ENCODE data around the gene SF3A2. TPM values are rescaled to one million over a fixed set of nuclear protein-coding genes. Genes with fewer than 3 reads are reported as not detected.

The SF3A2 gene
- total and polyA plus RNA-seq, 2 donors (not counting 3 experiments of a cell fraction or from before 2014, with no cell fraction given): 21.5 to 164 TPM

DNA sequence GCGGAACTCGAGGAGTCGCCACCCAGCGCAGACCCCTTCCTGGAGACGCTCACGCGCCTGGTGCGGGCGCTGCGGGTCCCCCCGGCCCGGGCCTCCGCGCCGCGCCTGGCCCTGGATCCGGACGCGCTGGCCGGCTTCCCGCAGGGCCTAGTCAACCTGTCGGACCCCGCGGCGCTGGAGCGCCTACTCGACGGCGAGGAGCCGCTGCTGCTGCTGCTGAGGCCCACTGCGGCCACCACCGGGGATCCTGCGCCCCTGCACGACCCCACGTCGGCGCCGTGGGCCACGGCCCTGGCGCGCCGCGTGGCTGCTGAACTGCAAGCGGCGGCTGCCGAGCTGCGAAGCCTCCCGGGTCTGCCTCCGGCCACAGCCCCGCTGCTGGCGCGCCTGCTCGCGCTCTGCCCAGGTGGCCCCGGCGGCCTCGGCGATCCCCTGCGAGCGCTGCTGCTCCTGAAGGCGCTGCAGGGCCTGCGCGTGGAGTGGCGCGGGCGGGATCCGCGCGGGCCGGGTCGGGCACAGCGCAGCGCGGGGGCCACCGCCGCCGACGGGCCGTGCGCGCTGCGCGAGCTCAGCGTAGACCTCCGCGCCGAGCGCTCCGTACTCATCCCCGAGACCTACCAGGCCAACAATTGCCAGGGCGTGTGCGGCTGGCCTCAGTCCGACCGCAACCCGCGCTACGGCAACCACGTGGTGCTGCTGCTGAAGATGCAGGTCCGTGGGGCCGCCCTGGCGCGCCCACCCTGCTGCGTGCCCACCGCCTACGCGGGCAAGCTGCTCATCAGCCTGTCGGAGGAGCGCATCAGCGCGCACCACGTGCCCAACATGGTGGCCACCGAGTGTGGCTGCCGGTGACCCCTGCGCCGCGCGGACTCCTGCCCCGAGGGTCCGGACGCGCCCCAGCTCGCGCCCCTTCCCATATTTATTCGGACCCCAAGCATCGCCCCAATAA, 14.8 kb downstream of the SF3A2 start:
- no peak overlapping the region for H3K4me2 ChIP-seq (ENCODE audit: insufficient read depth, low read length)
- no peaks in the 10 kb centered on the region for H4K20me1 ChIP-seq (replicated peaks; ENCODE audit: control insufficient read depth, extremely low read depth, insufficient read depth, low read length)
- no TSS peak for BruUV-seq (replicated peaks)
- TF ChIP-seq EZH2 (IDR thresholded peaks at IDR 0.05; ENCODE audit: borderline replicate concordance, low read depth, low read length, severe bottlenecking): peak; percentile 84
- TF ChIP-seq, protein P1, sequence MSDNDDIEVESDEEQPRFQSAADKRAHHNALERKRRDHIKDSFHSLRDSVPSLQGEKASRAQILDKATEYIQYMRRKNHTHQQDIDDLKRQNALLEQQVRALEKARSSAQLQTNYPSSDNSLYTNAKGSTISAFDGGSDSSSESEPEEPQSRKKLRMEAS (IDR thresholded peaks at IDR 0.05; ENCODE audit: insufficient read depth, insufficient read length): no peak
- peaks cover 9 to 17% of the 10 kb centered on the region in 2 experiments for H3K36me3 ChIP-seq (ENCODE audit: control insufficient read depth in 2 of 2, extremely low read depth in 1 of 2, insufficient read depth in 2 of 2, low read length in 2 of 2)
- intact Hi-C loops (cut with micrococcal nuclease): no loop called here
- H3K9ac ChIP-seq (replicated peaks; ENCODE audit: extremely low read depth, insufficient read depth, low read length): no peak overlapping the region
- ChIA-PET CTCF (interaction anchor here (1.1 to 2.8 kb wide), 4 partner anchors 9 to 95 kb away, joined by 4 to 15 read pairs (median 6); no protein-coding TSS in a partner anchor), POLR2A (no interaction called here)
- FAIRE-seq: no peak
- no peaks in the 10 kb centered on the region for H3K9me1 ChIP-seq (replicated peaks; ENCODE audit: control insufficient read depth, extremely low read depth, insufficient read depth, low read length)
- H3K4me3 ChIP-seq (replicated peaks in 1 of 3; ENCODE audit: insufficient read depth in 1 of 3, low read depth in 1 of 3, low read length in 3 of 3): no peak overlapping the region
- no peak overlapping the region for H3K27ac ChIP-seq (ENCODE audit: insufficient read depth, low read depth, low read length)
- H3K9me3 ChIP-seq (replicated peaks; ENCODE audit: control insufficient read depth, insufficient read depth, low read length): no peaks in the 10 kb centered on the region
- no peak overlapping the region for H2AFZ ChIP-seq (ENCODE audit: low read depth, low read length)
- DNase-seq (ENCODE audit: low read depth, low spot score): no peak
- no peaks in the 10 kb centered on the region for H3K79me2 ChIP-seq (ENCODE audit: control insufficient read depth, insufficient read depth, low read length)
- dilution Hi-C loops (cut with MboI; ENCODE audit: extremely low pct_ligation_motif_present, low sequenced_read_pairs): no loop called here
- peaks cover 16% of the 10 kb centered on the region for H3K4me1 ChIP-seq (ENCODE audit: control insufficient read depth, extremely low read depth, insufficient read depth, low read length)
- H3K27me3 ChIP-seq (ENCODE audit: control insufficient read depth in 2 of 2, insufficient read depth in 2 of 2, low read length in 2 of 2): peaks cover 22 to 40% of the 10 kb centered on the region in 2 experiments

DNA sequence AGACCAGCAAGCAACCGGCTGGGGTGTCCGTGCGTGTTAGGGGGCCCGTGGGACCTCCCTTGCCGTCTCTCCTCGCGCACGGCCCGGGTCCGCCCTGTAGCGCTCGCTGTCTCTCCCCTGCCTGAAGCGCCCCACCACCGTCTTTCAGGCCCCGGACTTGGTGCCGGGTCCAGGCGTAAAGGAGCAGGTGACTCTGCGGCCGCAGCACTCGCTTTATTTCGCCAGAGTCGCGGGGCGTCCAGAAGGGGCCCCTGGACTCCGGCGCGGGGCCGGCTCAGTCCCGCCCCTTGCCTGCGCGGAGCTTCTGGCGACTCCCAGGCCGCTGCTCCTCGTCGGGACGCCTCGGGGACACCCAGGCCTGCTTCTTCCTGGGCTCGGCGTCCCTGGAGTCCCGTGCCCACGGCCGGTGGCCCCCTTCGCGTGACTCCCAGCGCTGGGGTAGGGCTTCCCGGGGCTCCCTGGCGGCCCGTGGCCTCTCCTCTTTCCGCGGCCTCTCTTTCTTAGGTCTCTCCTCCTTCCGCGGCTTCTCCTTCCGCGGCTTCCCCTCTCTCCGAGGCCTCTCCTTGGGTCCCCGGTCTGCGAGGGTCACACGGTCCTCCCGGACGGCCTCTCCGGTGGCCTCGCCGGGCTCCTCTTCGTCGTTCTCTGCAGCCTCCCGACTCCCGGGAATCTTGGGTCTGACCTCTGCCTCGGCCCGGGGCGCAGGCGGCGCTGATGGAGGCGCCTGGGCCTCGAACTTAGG, 15.6 kb downstream of the SF3A2 start:
- ChIA-PET POLR2A (no interaction called here), CTCF (interaction anchor here (1.1 to 3.2 kb wide), 6 partner anchors 8 to 94 kb away, joined by 3 to 15 read pairs (median 8); partner anchors contain the start of gene PLEKHJ1)
- peak; percentile 34 for TF ChIP-seq EZH2 (IDR thresholded peaks at IDR 0.05; ENCODE audit: borderline replicate concordance, low read depth, low read length, severe bottlenecking)
- TF ChIP-seq FOS (IDR thresholded peaks at IDR 0.05; ENCODE audit: borderline replicate concordance, insufficient read depth, low read length): no peak
- Histone ChIP-seq H3K27me3 (ENCODE audit: control insufficient read depth in 2 of 2, insufficient read depth in 2 of 2, low read length in 2 of 2) (peaks cover 22 to 40% of the 10 kb centered on the region in 2 experiments), H3K4me1 (ENCODE audit: control insufficient read depth, extremely low read depth, insufficient read depth, low read length) (peaks cover 11% of the 10 kb centered on the region), H3K9ac (replicated peaks; ENCODE audit: extremely low read depth, insufficient read depth, low read length) (no peak overlapping the region), H3K9me3 (replicated peaks; ENCODE audit: control insufficient read depth, insufficient read depth, low read length) (no peaks in the 10 kb centered on the region), H2AFZ (ENCODE audit: low read depth, low read length) (no peak overlapping the region), H3K4me2 (ENCODE audit: insufficient read depth, low read length) (no peak overlapping the region), H3K27ac (ENCODE audit: insufficient read depth, low read depth, low read length) (no peak overlapping the region), H3K9me1 (replicated peaks; ENCODE audit: control insufficient read depth, extremely low read depth, insufficient read depth, low read length) (no peaks in the 10 kb centered on the region), H4K20me1 (replicated peaks; ENCODE audit: control insufficient read depth, extremely low read depth, insufficient read depth, low read length) (no peaks in the 10 kb centered on the region), H3K79me2 (ENCODE audit: control insufficient read depth, insufficient read depth, low read length) (no peaks in the 10 kb centered on the region), H3K36me3 (ENCODE audit: control insufficient read depth in 2 of 2, extremely low read depth in 1 of 2, insufficient read depth in 2 of 2, low read length in 2 of 2) (peaks cover under 1 to 9% of the 10 kb centered on the region in 2 experiments), H3K4me3 (replicated peaks in 1 of 3; ENCODE audit: insufficient read depth in 1 of 3, low read depth in 1 of 3, low read length in 3 of 3) (no peak overlapping the region)
- dilution Hi-C loops (cut with MboI; ENCODE audit: extremely low pct_ligation_motif_present, low sequenced_read_pairs): no loop called here
- intact Hi-C loops (cut with micrococcal nuclease): no loop called here
- FAIRE-seq: no peak
- BruUV-seq (replicated peaks): no TSS peak
- DNase-seq (ENCODE audit: low read depth, low spot score): no peak

All from endothelial cell of umbilical vein (primary cell).